NCI-H774 (cell line): Measurements from ENCODE around the gene LCN15.

Experiments
- DNase-seq: peaks from one replicate; lab custom pipeline; 2025; lab: John Stamatoyannopoulos, UW

Gene LCN15

GRCh38 chr9:136740971-136741882 is 23.1 kb downstream of the LCN15 start:
- no peak for DNase-seq

- no peak for DNase-seq
Measured at GRCh38 chr9:136740491-136740890, 23.8 kb downstream of the LCN15 start.

- no peak for DNase-seq
Measured at GRCh38 chr9:136740069-136740468, 24.2 kb downstream of the LCN15 start.

- DNase-seq, result no peak
Measured at GRCh38 chr9:136739509-136739908, 24.8 kb downstream of the LCN15 start.

- DNase-seq, result no peak
Measured at GRCh38 chr9:136738960-136739359, 25.4 kb downstream of the LCN15 start.

- DNase-seq, result no peak
Measured at GRCh38 chr9:136735812-136736480, 28.4 kb downstream of the LCN15 start.

- DNase-seq, result no peak
Measured at GRCh38 chr9:136734837-136735496, 29.4 kb downstream of the LCN15 start.

- DNase-seq, result no peak
Measured at GRCh38 chr9:136733611-136734010, 30.7 kb downstream of the LCN15 start.

GRCh38 chr9:136732444-136733178 is 31.7 kb downstream of the LCN15 start:
- DNase-seq, result no peak

GRCh38 chr9:136729926-136730325 is 34.4 kb downstream of the LCN15 start:
- DNase-seq, result no peak

GRCh38 chr9:136729144-136729543 is 35.2 kb downstream of the LCN15 start:
- DNase-seq, result no peak

GRCh38 chr9:136728548-136729123 is 35.7 kb downstream of the LCN15 start:
- no peak for DNase-seq

- DNase-seq, result peak; percentile 84
Measured at GRCh38 chr9:136728080-136728547, 36.2 kb downstream of the LCN15 start.

- no peak for DNase-seq
Measured at GRCh38 chr9:136726631-136727191, 37.6 kb downstream of the LCN15 start.

- DNase-seq, result no peak
Measured at GRCh38 chr9:136726118-136726517, 38.2 kb downstream of the LCN15 start.

- DNase-seq, result no peak
Measured at GRCh38 chr9:136725612-136726011, 38.7 kb downstream of the LCN15 start.

- no peak for DNase-seq
Measured at GRCh38 chr9:136724772-136725171, 39.5 kb downstream of the LCN15 start.

- DNase-seq, result no peak
Measured at GRCh38 chr9:136723989-136724388, 40.3 kb downstream of the LCN15 start.

- DNase-seq, result no peak
Measured at GRCh38 chr9:136723362-136723976, 40.8 kb downstream of the LCN15 start.

GRCh38 chr9:136722969-136723356 is 41.4 kb downstream of the LCN15 start:
- no peak for DNase-seq
